ENCODE results near the gene HSPA5. TPM values are rescaled to one million over a fixed set of nuclear protein-coding genes. Genes with fewer than 3 reads are reported as not detected.
A peak's percentile ranks its signal among the peaks of the same experiment; 100 is the strongest.
"Not testable (repeated sequence)": the region's sequence is repeated elsewhere in the genome, so short reads cannot be mapped to it uniquely, and the experiment has no call there.

Gene HSPA5
- total and polyA plus RNA-seq, 2 donors (not counting 1 experiment from before 2014, with no cell fraction given): 40.1 to 94.5 TPM

DNA sequence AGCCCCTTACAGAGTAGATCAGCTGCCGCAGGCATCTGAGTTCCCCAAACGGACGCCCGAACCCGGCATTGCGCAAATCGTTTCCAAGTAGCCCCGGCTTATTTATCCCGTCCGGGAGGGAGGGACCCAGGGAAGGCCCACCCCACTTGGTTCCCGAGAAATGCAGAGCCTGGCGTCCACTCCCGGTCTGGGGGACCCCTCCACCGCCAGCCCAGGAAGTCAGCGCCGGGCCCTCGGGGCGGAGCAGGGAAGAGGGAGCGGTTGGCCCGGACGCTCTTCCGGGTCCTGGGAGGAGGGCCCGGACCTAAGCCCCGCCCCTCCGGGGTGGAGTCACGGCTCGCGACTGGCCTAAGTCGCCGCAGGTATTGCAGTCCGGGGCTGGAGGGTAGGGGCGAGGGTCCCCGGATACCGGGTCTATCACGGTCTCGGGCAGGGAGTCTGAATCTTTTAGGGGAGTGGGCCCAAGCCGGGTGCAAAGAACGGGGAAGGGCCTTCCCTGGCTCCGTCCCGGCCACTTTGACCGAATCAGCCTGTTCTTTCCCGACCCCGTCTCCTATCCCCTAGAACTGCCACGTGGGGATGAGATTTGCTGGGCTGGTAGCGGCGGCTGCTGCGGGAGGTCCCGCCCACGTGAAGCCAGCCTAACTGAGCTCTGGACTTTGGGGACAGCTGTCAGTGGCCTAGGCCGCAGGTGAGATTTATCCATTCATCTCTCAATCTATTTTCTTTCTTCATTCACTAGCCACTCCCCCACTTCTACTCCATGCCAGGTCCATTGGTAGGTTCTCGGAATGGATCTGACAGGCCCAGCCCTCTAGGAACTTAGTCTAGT, 40.7 kb downstream of the HSPA5 start, which contains the start of gene RABEPK:
RABEPK (plus strand) TSS at position 327 of the 832 bp plus-strand sequence. CDS start 2,472 bp downstream, outside the sequence.
- Histone ChIP-seq H3K9ac (ENCODE audit: low read length) (peak within 1 kb of the TSS; percentile 94), H3K4me3 (ENCODE audit: control extremely low read depth in 1 of 5, extremely low read depth in 1 of 5, insufficient read depth in 1 of 5, low read depth in 2 of 5, low read length in 4 of 5) (peak within 1 kb of the TSS; percentile 61 to 96 (median 83)), H3K27ac (ENCODE audit: low read length in 2 of 2) (peak within 1 kb of the TSS; percentile 79 to 93), H3K79me2 (ENCODE audit: control insufficient read depth, insufficient read depth, low read length) (peaks cover 2% of the 10 kb centered on the region), H3K4me2 (replicated peaks; ENCODE audit: low read depth, low read length, poor library complexity, severe bottlenecking) (peak within 1 kb of the TSS; percentile 78), H4K20me1 (ENCODE audit: control insufficient read depth, insufficient read depth, low read length, poor library complexity, severe bottlenecking) (no peaks in the 10 kb centered on the region), H3K36me3 (replicated peaks in 1 of 2; ENCODE audit: control extremely low read depth in 1 of 2, control insufficient read depth in 1 of 2, extremely low read depth in 1 of 2, insufficient read depth in 2 of 2, low read length in 1 of 2) (peaks cover 0 to 5% of the 10 kb centered on the region in 2 experiments), H3K4me1 (ENCODE audit: control insufficient read depth in 2 of 2, insufficient read depth in 2 of 2, low read length in 2 of 2) (peaks cover 10 to 16% of the 10 kb centered on the region in 2 donors), H3K9me3 (ENCODE audit: control extremely low read depth in 1 of 3, control insufficient read depth in 2 of 3, insufficient read depth in 1 of 3, low read length in 2 of 3) (no peaks in the 10 kb centered on the region), H3K27me3 (replicated peaks in 1 of 4; ENCODE audit: control extremely low read depth in 1 of 4, control insufficient read depth in 3 of 4, insufficient read depth in 4 of 4, low read length in 3 of 4) (no peaks in the 10 kb centered on the region), H2AFZ (ENCODE audit: insufficient read depth, low read depth, low read length, poor library complexity, severe bottlenecking) (peak within 1 kb of the TSS; percentile 85)
- no peaks in the 10 kb centered on the region for H3K27me3 Mint-ChIP-seq
- intact Hi-C loops (cut with micrococcal nuclease): loop anchor here (1.0 to 5.0 kb wide), 5 partner anchors 11 to 338 kb away; partner anchors contain the start of genes ARPC5L, GAPVD1, HSPA5 and PPP6C
- POLR2A ChIA-PET: interaction anchor here (0.6 to 1.8 kb wide), 3 partner anchors 11 to 572 kb away, joined by 3 to 9 read pairs (median 4); partner anchors contain the start of gene HSPA5
- peak; percentile 98 for ATAC-seq (ENCODE audit: low read depth)
- DNase-seq: peak; percentile 94
- CTCF ChIA-PET: interaction anchor here (1.6 kb wide), 1 partner anchor 56 kb away, joined by 4 read pairs; no protein-coding TSS in a partner anchor
- no peak for TF ChIP-seq EZH2 (IDR thresholded peaks at IDR 0.05; ENCODE audit: borderline replicate concordance, insufficient read depth, low read depth, low read length, poor library complexity, severe bottlenecking)
- no peak for TF ChIP-seq CTCF (IDR thresholded peaks at IDR 0.05)
- H3K4me3 Mint-ChIP-seq: peak within 1 kb of the TSS; percentile 96
- peaks cover 15% of the 10 kb centered on the region for H3K4me1 Mint-ChIP-seq
- 0% methylated on average over 49 of the region's 51 CpGs for WGBS (ENCODE audit: insufficient coverage)
- peak within 1 kb of the TSS; percentile 95 for H3K27ac Mint-ChIP-seq
- no peaks in the 10 kb centered on the region for H3K9me3 Mint-ChIP-seq (ENCODE audit: insufficient read depth)

GRCh38 chr9:125195591-125195990, 45.6 kb downstream of the HSPA5 start:
- CTCF ChIA-PET; H3K27ac Mint-ChIP-seq; H3K36me3 ChIP-seq (replicated peaks in 1 of 2; ENCODE audit: control extremely low read depth in 1 of 2, control insufficient read depth in 1 of 2, extremely low read depth in 1 of 2, insufficient read depth in 2 of 2, low read length in 1 of 2); POLR2A ChIA-PET; H3K9me3 Mint-ChIP-seq (ENCODE audit: insufficient read depth); H3K4me3 ChIP-seq (ENCODE audit: control extremely low read depth in 1 of 5, extremely low read depth in 1 of 5, insufficient read depth in 1 of 5, low read depth in 2 of 5, low read length in 4 of 5); H3K9ac ChIP-seq (ENCODE audit: low read length); H3K27ac ChIP-seq (ENCODE audit: low read length in 2 of 2); H3K4me2 ChIP-seq (replicated peaks; ENCODE audit: low read depth, low read length, poor library complexity, severe bottlenecking); H3K27me3 ChIP-seq (replicated peaks in 1 of 4; ENCODE audit: control extremely low read depth in 1 of 4, control insufficient read depth in 3 of 4, insufficient read depth in 4 of 4, low read length in 3 of 4); H3K27me3 Mint-ChIP-seq; intact Hi-C loops (cut with micrococcal nuclease); ATAC-seq (ENCODE audit: low read depth); H2AFZ ChIP-seq (ENCODE audit: insufficient read depth, low read depth, low read length, poor library complexity, severe bottlenecking); H3K9me3 ChIP-seq (ENCODE audit: control extremely low read depth in 1 of 3, control insufficient read depth in 2 of 3, insufficient read depth in 1 of 3, low read length in 2 of 3); H3K4me3 Mint-ChIP-seq; H4K20me1 ChIP-seq (ENCODE audit: control insufficient read depth, insufficient read depth, low read length, poor library complexity, severe bottlenecking); DNase-seq: not testable (repeated sequence)
- WGBS (ENCODE audit: insufficient coverage): no CpG with 5 or more reads among the region's 1 CpG
- peaks cover 18% of the 10 kb centered on the region for H3K4me1 Mint-ChIP-seq
- H3K4me1 ChIP-seq (ENCODE audit: control insufficient read depth in 2 of 2, insufficient read depth in 2 of 2, low read length in 2 of 2): peaks cover 19 to 29% of the 10 kb centered on the region in 2 donors
- peaks cover 31% of the 10 kb centered on the region for H3K79me2 ChIP-seq (ENCODE audit: control insufficient read depth, insufficient read depth, low read length)

DNA sequence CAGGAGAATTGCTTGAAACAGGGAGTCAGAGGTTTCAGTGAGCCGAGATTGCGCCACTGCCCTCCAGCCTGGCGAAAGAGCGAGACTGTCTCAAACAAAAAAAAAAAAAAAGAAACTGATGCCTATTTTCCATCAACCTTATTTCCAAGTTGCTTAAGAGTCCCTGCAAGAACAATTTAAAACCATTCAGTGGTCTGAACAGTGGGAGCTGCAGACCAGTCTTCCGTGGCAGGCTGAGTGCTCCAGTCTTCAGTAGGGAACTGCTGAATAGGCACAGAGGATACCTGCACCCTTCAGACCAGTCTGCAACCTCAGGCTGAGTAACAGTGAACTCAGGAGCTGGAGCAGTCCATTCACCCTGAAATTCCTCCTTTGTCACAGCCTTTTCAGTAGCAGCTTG, 46.7 kb downstream of the HSPA5 start:
- Mint-ChIP-seq H3K4me1 (peaks cover 26% of the 10 kb centered on the region), H3K27ac (peak overlapping the region; percentile 15)

More for the DNA sequence above, 46.7 kb downstream of the HSPA5 start:
- H3K4me2 ChIP-seq (replicated peaks; ENCODE audit: low read depth, low read length, poor library complexity, severe bottlenecking); H3K9me3 ChIP-seq (ENCODE audit: control extremely low read depth in 1 of 3, control insufficient read depth in 2 of 3, insufficient read depth in 1 of 3, low read length in 2 of 3); H2AFZ ChIP-seq (ENCODE audit: insufficient read depth, low read depth, low read length, poor library complexity, severe bottlenecking); POLR2A ChIA-PET; H3K27ac ChIP-seq (ENCODE audit: low read length in 2 of 2); intact Hi-C loops (cut with micrococcal nuclease); H3K27me3 Mint-ChIP-seq; H3K9me3 Mint-ChIP-seq (ENCODE audit: insufficient read depth); H3K27me3 ChIP-seq (replicated peaks in 1 of 4; ENCODE audit: control extremely low read depth in 1 of 4, control insufficient read depth in 3 of 4, insufficient read depth in 4 of 4, low read length in 3 of 4); ATAC-seq (ENCODE audit: low read depth); H3K9ac ChIP-seq (ENCODE audit: low read length); DNase-seq; H4K20me1 ChIP-seq (ENCODE audit: control insufficient read depth, insufficient read depth, low read length, poor library complexity, severe bottlenecking); H3K36me3 ChIP-seq (replicated peaks in 1 of 2; ENCODE audit: control extremely low read depth in 1 of 2, control insufficient read depth in 1 of 2, extremely low read depth in 1 of 2, insufficient read depth in 2 of 2, low read length in 1 of 2); H3K4me3 Mint-ChIP-seq; H3K4me3 ChIP-seq (ENCODE audit: control extremely low read depth in 1 of 5, extremely low read depth in 1 of 5, insufficient read depth in 1 of 5, low read depth in 2 of 5, low read length in 4 of 5): not testable (repeated sequence)
- WGBS (ENCODE audit: insufficient coverage): 92% methylated on average over 1 of the region's 5 CpGs
- CTCF ChIA-PET: interaction anchor here (0.6 kb wide), 1 partner anchor 57 kb away, joined by 3 read pairs; no protein-coding TSS in a partner anchor
- H3K79me2 ChIP-seq (ENCODE audit: control insufficient read depth, insufficient read depth, low read length): peaks cover 38% of the 10 kb centered on the region
- H3K4me1 ChIP-seq (ENCODE audit: control insufficient read depth in 2 of 2, insufficient read depth in 2 of 2, low read length in 2 of 2): peaks cover 23 to 32% of the 10 kb centered on the region in 2 donors
